Stimulated activated CD8-positive, alpha-beta memory T cell treated with anti-CD3 and anti-CD28 coated beads, Interleukin-15, amount 100 ng/mL, for 4 hours (primary cell): ENCODE measurements around the gene MR1.

ENCODE experiments used
- DNase-seq, 2 donors: peaks; one replicate each; pipeline ENCODE4 v3.0.0-alpha.2; 2020; ENCODE audit warnings: low read depth in 2 of 2

The MR1 gene

GRCh38 chr1:181062836-181063428 is 29.1 kb downstream of the MR1 start:
- DNase-seq = peak in 1 of 2 donors; percentile 18

- no peak for DNase-seq
Measured at GRCh38 chr1:181064011-181064623, 30.3 kb downstream of the MR1 start.

GRCh38 chr1:181064702-181065101 is 30.9 kb downstream of the MR1 start:
- DNase-seq = no peak

GRCh38 chr1:181073638-181074037 is 39.9 kb downstream of the MR1 start:
- no peak for DNase-seq

- no peak for DNase-seq
Measured at GRCh38 chr1:181075766-181076350, 42.1 kb downstream of the MR1 start.

- no peak for DNase-seq
Measured at GRCh38 chr1:181076852-181077251, 43.1 kb downstream of the MR1 start.

- DNase-seq = no peak
Measured at GRCh38 chr1:181077576-181078242, 43.9 kb downstream of the MR1 start.

GRCh38 chr1:181079382-181079781 is 45.6 kb downstream of the MR1 start:
- DNase-seq = no peak

GRCh38 chr1:181079920-181080319 is 46.1 kb downstream of the MR1 start:
- DNase-seq = no peak

- DNase-seq = no peak
Measured at GRCh38 chr1:181080556-181080955, 46.8 kb downstream of the MR1 start.

- DNase-seq = no peak
Measured at GRCh38 chr1:181081395-181081794, 47.6 kb downstream of the MR1 start.

GRCh38 chr1:181083842-181084605 is 50.2 kb downstream of the MR1 start:
- peak in 1 of 2 donors; percentile 31 for DNase-seq

- DNase-seq = no peak
Measured at GRCh38 chr1:181084606-181084969, 50.8 kb downstream of the MR1 start.

- no peak for DNase-seq
Measured at GRCh38 chr1:181086091-181086490, 52.3 kb downstream of the MR1 start.

GRCh38 chr1:181086926-181087325 is 53.1 kb downstream of the MR1 start:
- no peak for DNase-seq

GRCh38 chr1:181087400-181087901 is 53.7 kb downstream of the MR1 start:
- no peak for DNase-seq

- peak; percentile 92 to 93 for DNase-seq
Measured at GRCh38 chr1:181088079-181089016, 54.6 kb downstream of the MR1 start, which contains the start of gene IER5. TSS of gene IER5 (plus strand) at chr1:181088700. CDS start at chr1:181088903, 203 bp downstream.

- DNase-seq = no peak
Measured at GRCh38 chr1:181089017-181089675, 55.4 kb downstream of the MR1 start.

- DNase-seq = peak; percentile 55 to 66
Measured at GRCh38 chr1:181089676-181090544, 56.1 kb downstream of the MR1 start.
